Thymus (tissue), 11 donors: ENCODE measurements around the gene UMAD1. TPM values are rescaled to one million over a fixed set of nuclear protein-coding genes. Genes with fewer than 3 reads are reported as not detected.

Source experiments
- DNase-seq, 9 donors: peaks; one replicate each; pipeline ENCODE4 v3.0.0-alpha.2; 2013; ENCODE audit warnings: low spot score in 9 of 9, low read depth in 6 of 9, missing footprints in 1 of 9
- H3K27ac ChIP-seq, 2 donors: one replicate each; pipeline ENCODE4 v1.5.1; 2013; ENCODE audit warnings: control low read depth in 1 of 2, low read depth in 1 of 2, low read length in 1 of 2, mild to moderate bottlenecking in 1 of 2, moderate library complexity in 1 of 2
- H3K27me3 ChIP-seq, 2 donors: one replicate each; pipeline ENCODE4 v1.5.1; 2013; ENCODE audit warnings: low read length in 1 of 2; ENCODE audit not compliant: control insufficient read depth in 2 of 2, insufficient read depth in 1 of 2
- H3K36me3 ChIP-seq, 2 donors: one replicate each; pipeline ENCODE4 v1.5.1; 2013; ENCODE audit warnings: low read length in 1 of 2, mild to moderate bottlenecking in 1 of 2, moderate library complexity in 1 of 2; ENCODE audit not compliant: control insufficient read depth in 2 of 2, insufficient read depth in 2 of 2
- H3K4me1 ChIP-seq, 2 donors: one replicate each; pipeline ENCODE4 v1.5.1; 2013; ENCODE audit warnings: low read length in 2 of 2; ENCODE audit not compliant: control insufficient read depth in 2 of 2, insufficient read depth in 2 of 2
- H3K4me3 ChIP-seq, 2 donors: one replicate each; pipeline ENCODE4 v1.5.1; 2013; ENCODE audit warnings: low read length in 2 of 2, control low read depth in 1 of 2, mild to moderate bottlenecking in 1 of 2
- H3K9me3 ChIP-seq, 2 donors: one replicate each; pipeline ENCODE4 v1.5.1; 2013; ENCODE audit warnings: low read length in 1 of 2, mild to moderate bottlenecking in 1 of 2; ENCODE audit not compliant: control insufficient read depth in 2 of 2, insufficient read depth in 1 of 2
- WGBS: extraction: QIAGEN DNeasy Blood & Tissue Kit; methylation state at CpG from one replicate; pipeline ENCODE4 v1.1.7; 2013; 5-methylcytosine and 5-hydroxymethylcytosine counted together
- polyA plus RNA-seq: library from polyadenylated mRNA; stranded (reverse); fragments of 200-250 nt; gene quantifications from one replicate; pipeline ENCODE4 v1.2.3, GENCODE V29; 2013
- total RNA-seq: library from RNA; stranded (reverse); fragments of 120-200 nt; gene quantifications from one replicate; pipeline ENCODE4 v1.2.4, GENCODE V29; 2013
- donor health status: healthy.

UMAD1 gene
- total and polyA plus RNA-seq, 2 donors, result 15.7 to 21.9 TPM

- Histone ChIP-seq H3K36me3 (no peaks in the 10 kb centered on the region), H3K27ac (no peak overlapping the region), H3K9me3 (no peaks in the 10 kb centered on the region), H3K4me1 (peaks cover 5 to 7% of the 10 kb centered on the region in 2 donors), H3K27me3 (no peaks in the 10 kb centered on the region), H3K4me3 (no peak overlapping the region)
- 98% methylated on average over 3 of the region's 3 CpGs for WGBS
- no peak for DNase-seq
Observed at GRCh38 chr7:7756577-7756976, 116.0 kb downstream of the UMAD1 start.

GRCh38 chr7:7757576-7757975 is 117.0 kb downstream of the UMAD1 start:
- H3K27me3 ChIP-seq, result no peaks in the 10 kb centered on the region
- no peak overlapping the region for H3K27ac ChIP-seq
- DNase-seq, result no peak
- no peaks in the 10 kb centered on the region for H3K9me3 ChIP-seq
- no peak overlapping the region for H3K4me3 ChIP-seq
- H3K36me3 ChIP-seq, result no peaks in the 10 kb centered on the region
- WGBS, result 97% methylated on average over 4 of the region's 4 CpGs
- peaks cover 7 to 12% of the 10 kb centered on the region in 2 donors for H3K4me1 ChIP-seq

GRCh38 chr7:7761340-7761973 is 120.9 kb downstream of the UMAD1 start:
- no peaks in the 10 kb centered on the region for H3K27me3 ChIP-seq
- peak overlapping the region; percentile 70 to 88 for H3K27ac ChIP-seq
- H3K4me3 ChIP-seq, result peak overlapping the region in 1 of 2 donors; percentile 56
- H3K36me3 ChIP-seq, result no peaks in the 10 kb centered on the region
- H3K9me3 ChIP-seq, result no peaks in the 10 kb centered on the region
- WGBS, result 48% methylated on average over 5 of the region's 5 CpGs
- peaks cover 15 to 25% of the 10 kb centered on the region in 2 donors for H3K4me1 ChIP-seq
- DNase-seq, result peak in 6 of 9 donors; percentile 50 to 87 (median 58)

- H3K4me1 ChIP-seq, result peaks cover 15 to 25% of the 10 kb centered on the region in 2 donors
Observed at GRCh38 chr7:7761974-7762779, 121.6 kb downstream of the UMAD1 start.

GRCh38 chr7:7764520-7765396 is 124.2 kb downstream of the UMAD1 start:
- no peaks in the 10 kb centered on the region for H3K36me3 ChIP-seq
- H3K4me3 ChIP-seq, result no peak overlapping the region
- peak in 6 of 9 donors; percentile 50 to 82 (median 60) for DNase-seq
- no peaks in the 10 kb centered on the region for H3K27me3 ChIP-seq
- peak overlapping the region; percentile 65 to 74 for H3K27ac ChIP-seq
- H3K9me3 ChIP-seq, result no peaks in the 10 kb centered on the region
- peaks cover 15 to 25% of the 10 kb centered on the region in 2 donors for H3K4me1 ChIP-seq
- 91% methylated on average over 3 of the region's 3 CpGs for WGBS

More at GRCh38 chr7:7761974-7762779, 121.6 kb downstream of the UMAD1 start:
- H3K4me3 ChIP-seq, result peak overlapping the region; percentile 14 to 56
- no peaks in the 10 kb centered on the region for H3K9me3 ChIP-seq
- WGBS, result 17% methylated on average over 9 of the region's 9 CpGs
- H3K36me3 ChIP-seq, result no peaks in the 10 kb centered on the region
- no peaks in the 10 kb centered on the region for H3K27me3 ChIP-seq
- peak in 6 of 9 donors; percentile 45 to 78 (median 58) for DNase-seq
- H3K27ac ChIP-seq, result peak overlapping the region; percentile 88 to 90

GRCh38 chr7:7765422-7765821 is 124.9 kb downstream of the UMAD1 start:
- peaks cover 15 to 25% of the 10 kb centered on the region in 2 donors for H3K4me1 ChIP-seq
- H3K27ac ChIP-seq, result peak overlapping the region; percentile 60 to 74
- H3K4me3 ChIP-seq, result no peak overlapping the region
- H3K27me3 ChIP-seq, result no peaks in the 10 kb centered on the region
- DNase-seq, result no peak
- H3K36me3 ChIP-seq, result no peaks in the 10 kb centered on the region
- H3K9me3 ChIP-seq, result no peaks in the 10 kb centered on the region

GRCh38 chr7:7766671-7767070 is 126.1 kb downstream of the UMAD1 start:
- Histone ChIP-seq H3K4me3 (no peak overlapping the region), H3K27me3 (no peaks in the 10 kb centered on the region), H3K27ac (no peak overlapping the region), H3K36me3 (no peaks in the 10 kb centered on the region), H3K9me3 (no peaks in the 10 kb centered on the region), H3K4me1 (peaks cover 8 to 19% of the 10 kb centered on the region in 2 donors)
- DNase-seq, result no peak

GRCh38 chr7:7768977-7769709 is 128.6 kb downstream of the UMAD1 start:
- WGBS, result over 99% methylated on average over 5 of the region's 5 CpGs
- DNase-seq, result no peak
- Histone ChIP-seq H3K4me1 (peaks cover 8 to 21% of the 10 kb centered on the region in 2 donors), H3K36me3 (no peaks in the 10 kb centered on the region), H3K9me3 (no peaks in the 10 kb centered on the region), H3K27ac (no peak overlapping the region), H3K27me3 (no peaks in the 10 kb centered on the region), H3K4me3 (no peak overlapping the region)
